Activated CD8-positive, alpha-beta memory T cell treated with anti-CD3 and anti-CD28 coated beads, Interleukin-2, amount 10 ng/mL, durations not matched to agents 7 days and 5 days (primary cell): ENCODE measurements around the gene TP53BP2. TPM values are rescaled to one million over a fixed set of nuclear protein-coding genes. Genes with fewer than 3 reads are reported as not detected.

Source experiments
- ATAC-seq: fragments of 150-1000 bp; cut with Tn5 transposase; one replicate; pipeline ENCODE4 v1.10.0; 2021; ENCODE audit warnings: moderate library complexity
- CTCF ChIA-PET: fragments of 350-600 bp; sonication (Branson Sonifier 250); formaldehyde crosslinking; loops from one replicate; lab custom pipeline; 2021; ENCODE audit warnings: antibody characterized with exemption; lab: Charles Lee
- DNase-seq: peaks from one replicate; pipeline ENCODE4 v3.0.0-alpha.2; 2020
- H3K27ac Mint-ChIP-seq: one replicate; pipeline ENCODE4 v1.8.0; 2021; ENCODE audit warnings: mild to moderate bottlenecking, mixed read lengths
- H3K27me3 Mint-ChIP-seq: one replicate; pipeline ENCODE4 v1.8.0; 2021; ENCODE audit warnings: mixed read lengths
- H3K36me3 Mint-ChIP-seq: one replicate; pipeline ENCODE4 v1.8.0; 2021; ENCODE audit warnings: mild to moderate bottlenecking, mixed read lengths
- H3K4me1 Mint-ChIP-seq: one replicate; pipeline ENCODE4 v1.8.0; 2021; ENCODE audit warnings: mixed read lengths
- H3K4me3 Mint-ChIP-seq: one replicate; pipeline ENCODE4 v1.8.0; 2021; ENCODE audit warnings: mild to moderate bottlenecking, moderate library complexity, mixed read lengths
- H3K9me3 Mint-ChIP-seq: one replicate; pipeline ENCODE4 v1.8.0; 2022; ENCODE audit warnings: low read depth, mixed read lengths
- total RNA-seq, 2 experiments: library from RNA; stranded (reverse); gene quantifications; one replicate each; pipeline ENCODE4 v1.2.3, GENCODE V29; 2021

Gene TP53BP2
- total RNA-seq, 2 experiments from 2014 or later, result 35.8 to 39.6 TPM

DNA sequence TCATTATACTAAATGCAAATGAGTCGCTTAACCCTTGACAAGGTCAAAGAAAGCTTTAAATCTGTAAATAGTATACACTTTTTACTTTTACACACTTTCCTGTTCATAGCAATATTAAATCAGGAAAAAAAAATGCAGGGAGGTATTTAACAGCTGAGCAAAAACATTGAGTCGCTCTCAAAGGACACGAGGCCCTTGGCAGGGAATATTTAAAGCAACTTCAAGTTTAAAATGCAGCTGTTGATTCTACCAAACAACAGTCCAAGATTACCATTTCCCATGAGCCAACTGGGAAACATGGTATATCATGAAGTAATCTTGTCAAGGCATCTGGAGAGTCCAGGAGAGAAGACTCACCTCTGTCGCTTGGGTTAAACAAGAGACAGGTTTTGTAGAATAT, 70.7 kb downstream of the TP53BP2 start:
- CTCF ChIA-PET, result interaction anchor here (1.1 to 2.7 kb wide), 5 partner anchors 26 to 146 kb away, joined by 3 to 11 read pairs (median 4); partner anchors contain the start of gene CAPN2
- peaks cover 48% of the 10 kb centered on the region for H3K4me1 Mint-ChIP-seq
- no peak overlapping the region for H3K4me3 Mint-ChIP-seq
- no peak for ATAC-seq
- DNase-seq, result no peak
- H3K36me3 Mint-ChIP-seq, result peaks cover 59% of the 10 kb centered on the region
- H3K27me3 Mint-ChIP-seq, result no peaks in the 10 kb centered on the region
- H3K27ac Mint-ChIP-seq, result no peak overlapping the region
- H3K9me3 Mint-ChIP-seq, result no peaks in the 10 kb centered on the region

DNA sequence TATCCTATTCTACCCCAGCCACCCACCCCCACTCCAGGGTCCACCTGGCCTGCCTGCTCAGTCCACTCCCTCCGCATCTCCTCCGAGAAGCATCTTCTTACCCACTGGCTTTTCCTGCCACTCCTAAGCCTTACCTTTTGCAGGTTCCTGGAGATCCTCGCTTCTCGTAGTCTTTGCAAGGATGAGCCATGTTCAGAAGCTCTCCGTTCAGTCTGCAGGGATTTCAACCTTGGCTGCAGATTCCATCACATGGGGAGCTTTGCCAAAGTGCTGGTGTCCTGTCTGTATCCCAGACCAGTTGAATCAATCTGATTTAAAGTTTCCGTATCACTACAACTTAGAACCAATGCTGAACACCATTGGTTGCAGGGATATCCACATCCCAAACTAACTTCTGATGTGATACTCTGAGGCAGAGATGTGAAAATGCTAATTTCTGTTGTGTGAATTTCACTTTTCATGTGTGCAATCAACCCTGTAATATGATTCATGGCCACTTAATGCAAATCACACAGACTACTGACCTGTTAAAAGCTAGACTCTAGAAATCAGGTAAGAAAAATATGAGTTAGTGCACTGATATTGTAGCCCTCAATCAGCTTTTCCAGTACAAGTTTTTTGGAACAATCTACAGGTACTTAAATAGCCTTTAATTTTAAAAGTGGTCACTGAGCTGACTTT, 71.5 kb downstream of the TP53BP2 start:
- H3K36me3 Mint-ChIP-seq, result peaks cover 65% of the 10 kb centered on the region
- H3K4me3 Mint-ChIP-seq, result no peak overlapping the region
- peak; percentile 23 for DNase-seq
- no peak overlapping the region for H3K27ac Mint-ChIP-seq
- H3K27me3 Mint-ChIP-seq, result no peaks in the 10 kb centered on the region
- peaks cover 55% of the 10 kb centered on the region for H3K4me1 Mint-ChIP-seq
- H3K9me3 Mint-ChIP-seq, result no peaks in the 10 kb centered on the region
- no peak for ATAC-seq
- CTCF ChIA-PET, result interaction anchor here (1.1 to 2.7 kb wide), 5 partner anchors 28 to 77 kb away, joined by 3 to 10 read pairs (median 4); partner anchors contain the start of gene CAPN2

DNA sequence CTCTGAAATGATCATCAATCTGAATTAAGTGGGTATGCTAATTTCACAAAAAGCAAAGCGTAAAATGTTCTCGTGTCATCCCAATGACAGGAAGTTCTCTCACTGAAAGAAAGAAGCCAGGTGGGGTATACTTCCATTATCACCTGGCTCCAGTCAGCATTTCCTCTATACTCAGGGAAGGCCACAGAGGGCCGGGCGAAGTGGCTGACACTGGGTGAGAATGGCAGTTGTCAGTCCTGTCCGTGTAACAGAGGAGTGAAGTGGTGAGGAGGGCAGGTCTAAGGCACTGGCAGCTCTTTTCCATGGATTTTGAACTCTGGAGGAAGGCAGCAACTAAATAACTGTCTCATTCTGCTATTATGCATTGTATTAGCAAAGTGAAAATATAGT, 73.0 kb downstream of the TP53BP2 start:
- CTCF ChIA-PET, result interaction anchor here (0.7 to 3.0 kb wide), 3 partner anchors 20 to 76 kb away, joined by 3 to 15 read pairs (median 4); no protein-coding TSS in a partner anchor
- Mint-ChIP-seq H3K9me3 (no peaks in the 10 kb centered on the region), H3K27me3 (no peaks in the 10 kb centered on the region), H3K4me3 (no peak overlapping the region), H3K36me3 (peaks cover 69% of the 10 kb centered on the region), H3K4me1 (peaks cover 55% of the 10 kb centered on the region), H3K27ac (no peak overlapping the region)
- no peak for ATAC-seq
- peak; percentile 29 for DNase-seq

DNA sequence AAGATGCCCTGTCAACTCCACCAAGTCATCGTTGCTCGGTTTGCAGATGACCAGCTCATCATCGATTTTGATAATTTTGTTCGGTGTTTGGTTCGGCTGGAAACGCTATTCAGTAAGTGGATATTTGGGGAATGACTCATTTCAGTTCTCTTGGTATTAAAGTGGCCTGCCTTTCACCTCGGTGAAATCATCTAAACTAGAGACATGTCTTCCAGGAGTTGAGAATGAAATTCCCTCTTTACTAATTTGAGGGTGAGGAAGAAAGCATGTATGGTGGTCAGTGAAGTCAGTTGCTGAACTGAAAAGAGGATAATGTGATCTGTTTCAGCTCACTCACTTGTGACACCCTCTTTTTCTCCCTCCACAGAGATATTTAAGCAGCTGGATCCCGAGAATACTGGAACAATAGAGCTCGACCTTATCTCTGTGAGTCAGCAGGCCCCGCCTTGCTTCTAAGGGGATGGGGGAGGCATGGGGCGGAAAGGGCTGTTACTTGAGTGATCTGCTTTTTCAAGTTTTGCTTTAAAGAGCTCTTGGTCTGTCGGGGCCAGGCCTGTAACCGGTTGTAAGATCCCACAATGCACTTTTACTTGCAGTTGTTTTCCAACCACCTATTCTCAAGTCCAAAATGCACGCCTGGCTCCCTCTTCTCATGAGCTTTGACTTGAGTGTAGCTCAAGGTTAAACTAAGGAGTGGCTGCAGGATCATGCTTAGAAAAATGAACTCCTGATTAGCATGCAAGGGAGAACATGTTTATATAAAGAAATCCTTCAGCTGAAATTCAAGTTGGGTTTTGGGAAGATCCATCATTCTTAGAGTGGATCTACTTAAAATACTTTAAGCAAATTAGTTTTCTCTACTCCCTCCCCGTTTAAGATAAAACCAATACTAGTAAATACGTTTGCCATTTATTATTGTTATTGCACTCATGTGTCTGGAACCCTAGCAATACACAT, 73.7 kb downstream of the TP53BP2 start:
- Mint-ChIP-seq H3K4me3 (no peak overlapping the region), H3K27me3 (no peaks in the 10 kb centered on the region), H3K9me3 (no peaks in the 10 kb centered on the region), H3K27ac (peak overlapping the region; percentile 61), H3K36me3 (peaks cover 65% of the 10 kb centered on the region), H3K4me1 (peaks cover 54% of the 10 kb centered on the region)
- DNase-seq (peak; percentile 39), ATAC-seq (peak; percentile 26)
- CTCF ChIA-PET, result interaction anchor here (0.7 to 3.0 kb wide), 3 partner anchors 21 to 74 kb away, joined by 3 to 15 read pairs (median 4); no protein-coding TSS in a partner anchor

DNA sequence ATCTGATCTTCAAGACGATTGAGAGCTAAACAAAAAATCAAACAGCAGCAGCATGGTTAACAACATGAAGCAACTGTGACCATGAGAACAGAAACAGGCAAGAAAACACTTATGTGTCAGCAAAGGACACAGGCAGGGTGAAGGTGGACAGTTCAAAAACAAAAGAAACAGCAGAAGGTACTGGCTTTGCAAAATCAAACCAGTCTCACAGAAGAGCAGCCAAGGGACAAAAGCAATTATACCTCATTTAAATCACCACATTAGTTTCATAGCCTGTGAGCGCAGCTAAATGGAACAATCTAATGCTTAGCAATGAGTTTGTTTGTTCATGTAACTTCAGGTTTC, 74.3 kb downstream of the TP53BP2 start:
- Mint-ChIP-seq H3K36me3 (peaks cover 66% of the 10 kb centered on the region), H3K4me1 (peaks cover 51% of the 10 kb centered on the region), H3K27ac (peak overlapping the region; percentile 61), H3K9me3 (peaks cover 2% of the 10 kb centered on the region), H3K4me3 (no peak overlapping the region), H3K27me3 (no peaks in the 10 kb centered on the region)
- ATAC-seq (peak; percentile 9), DNase-seq (no peak)
- CTCF ChIA-PET, result interaction anchor here (1.0 to 3.0 kb wide), 2 partner anchors 22 to 73 kb away, joined by 3 to 15 read pairs; no protein-coding TSS in a partner anchor

DNA sequence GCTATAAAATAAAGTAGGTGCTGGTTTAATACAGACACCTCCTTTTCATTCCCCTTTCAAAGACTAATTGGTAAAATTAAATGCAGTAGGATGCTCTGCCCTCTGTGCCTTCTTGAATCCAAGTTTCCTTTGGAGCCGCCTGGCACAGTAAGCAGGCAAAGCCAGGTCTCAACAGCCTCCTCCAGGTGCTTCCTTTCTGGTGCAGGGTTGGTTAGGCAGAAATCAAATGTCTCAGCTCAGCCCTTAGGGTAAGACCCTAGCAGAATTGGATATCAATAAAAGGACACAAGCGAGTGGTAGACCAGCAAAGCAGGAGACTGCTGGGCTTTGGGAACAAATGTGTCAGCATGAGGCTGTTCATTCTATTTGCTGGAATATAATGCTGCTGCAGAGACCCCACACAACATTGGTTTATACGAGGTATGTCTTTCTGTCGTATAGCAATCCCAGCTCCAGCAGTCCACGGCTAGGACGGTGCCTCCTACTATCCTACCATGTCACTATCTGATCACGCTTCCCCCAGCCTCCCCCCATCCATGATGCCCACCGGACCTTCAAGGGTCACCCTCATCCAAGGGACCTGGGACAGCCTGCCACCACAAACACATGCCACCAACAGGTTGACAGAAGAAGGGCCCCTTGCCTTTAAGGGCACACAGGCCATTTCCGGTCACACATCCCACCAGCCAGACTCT, 75.0 kb downstream of the TP53BP2 start:
- Mint-ChIP-seq H3K9me3 (peaks cover 2% of the 10 kb centered on the region), H3K4me3 (no peak overlapping the region), H3K27ac (no peak overlapping the region), H3K36me3 (peaks cover 66% of the 10 kb centered on the region), H3K4me1 (peaks cover 44% of the 10 kb centered on the region), H3K27me3 (no peaks in the 10 kb centered on the region)
- CTCF ChIA-PET, result interaction anchor here (1.0 to 3.0 kb wide), 2 partner anchors 22 to 72 kb away, joined by 3 to 15 read pairs; no protein-coding TSS in a partner anchor
- DNase-seq, result peak; percentile 36
- ATAC-seq, result no peak

DNA sequence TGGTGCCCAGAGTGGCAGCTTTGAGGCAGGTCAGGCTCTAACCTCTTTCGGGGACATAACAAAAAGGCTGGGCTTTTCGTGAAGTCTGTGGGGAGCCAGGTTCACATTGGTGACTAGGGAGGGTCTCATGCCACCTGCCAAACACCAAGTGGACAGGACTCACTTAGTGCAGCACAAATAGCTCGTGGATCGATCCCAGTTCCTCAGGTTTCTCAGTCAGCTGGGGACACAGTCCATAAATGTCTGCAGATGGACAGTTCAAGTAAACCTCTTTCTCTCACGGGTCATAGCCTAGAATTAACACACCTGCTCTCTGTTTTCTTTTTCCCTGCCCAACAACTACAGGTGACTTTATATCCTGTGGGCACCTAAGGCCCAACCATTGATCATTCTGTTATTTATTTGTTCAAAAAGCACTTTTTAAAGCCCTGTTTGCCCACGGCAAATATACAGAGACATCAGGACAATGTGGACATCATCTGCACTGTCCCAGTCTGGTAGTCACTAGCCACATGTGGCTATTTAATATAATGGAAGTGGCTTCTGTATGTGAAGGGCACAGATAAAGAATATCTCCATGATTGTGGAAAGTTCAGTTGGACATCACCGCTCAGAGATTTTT, 79.9 kb downstream of the TP53BP2 start:
- peaks cover 13% of the 10 kb centered on the region for H3K4me1 Mint-ChIP-seq
- H3K4me3 Mint-ChIP-seq, result no peak overlapping the region
- peaks cover 63% of the 10 kb centered on the region for H3K36me3 Mint-ChIP-seq
- no peak overlapping the region for H3K27ac Mint-ChIP-seq
- no peak for ATAC-seq
- no peaks in the 10 kb centered on the region for H3K27me3 Mint-ChIP-seq
- peaks cover 2% of the 10 kb centered on the region for H3K9me3 Mint-ChIP-seq
- no peak for DNase-seq
- CTCF ChIA-PET, result interaction anchor here (1.3 kb wide), 2 partner anchors 17 to 70 kb away, joined by 4 to 8 read pairs; no protein-coding TSS in a partner anchor

DNA sequence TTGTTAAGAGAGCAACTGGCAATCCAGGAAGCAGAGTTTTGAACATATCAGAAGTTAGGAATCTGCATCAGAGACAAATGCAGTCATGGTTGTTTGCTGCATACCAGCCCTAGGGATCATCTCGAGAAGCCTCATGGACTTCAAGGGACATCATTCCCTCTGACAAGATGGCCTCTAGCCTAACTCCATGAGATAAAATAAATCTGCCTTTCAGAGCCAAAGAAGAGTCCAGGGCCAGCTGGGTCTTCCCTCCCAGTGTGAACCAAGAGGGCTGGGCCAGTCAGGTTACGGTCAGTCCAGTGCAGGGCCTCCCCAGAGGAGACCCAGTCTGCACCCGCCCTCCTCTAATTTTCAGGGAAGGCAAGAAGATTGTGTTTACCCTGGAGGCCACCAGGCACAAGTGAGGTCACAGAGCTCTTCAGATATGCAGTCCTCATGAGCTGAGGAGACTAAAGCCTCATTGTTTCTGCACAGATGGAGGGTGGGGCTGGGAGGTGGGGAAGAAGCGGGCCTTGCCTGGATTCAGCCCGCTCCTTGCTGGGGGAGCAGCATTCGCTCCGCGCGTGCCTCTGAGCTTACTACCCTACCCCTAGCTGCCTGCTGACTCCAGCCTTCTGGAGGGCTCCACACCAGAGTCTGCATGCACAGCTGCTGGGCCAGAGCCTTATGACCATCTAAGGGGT, 80.6 kb downstream of the TP53BP2 start:
- Mint-ChIP-seq H3K4me1 (peaks cover 8% of the 10 kb centered on the region), H3K27me3 (no peaks in the 10 kb centered on the region), H3K9me3 (peaks cover 2% of the 10 kb centered on the region), H3K4me3 (no peak overlapping the region), H3K36me3 (peaks cover 65% of the 10 kb centered on the region), H3K27ac (no peak overlapping the region)
- no peak for DNase-seq
- no peak for ATAC-seq
- CTCF ChIA-PET, result interaction anchor here (1.3 kb wide), 2 partner anchors 16 to 69 kb away, joined by 4 to 8 read pairs; no protein-coding TSS in a partner anchor

DNA sequence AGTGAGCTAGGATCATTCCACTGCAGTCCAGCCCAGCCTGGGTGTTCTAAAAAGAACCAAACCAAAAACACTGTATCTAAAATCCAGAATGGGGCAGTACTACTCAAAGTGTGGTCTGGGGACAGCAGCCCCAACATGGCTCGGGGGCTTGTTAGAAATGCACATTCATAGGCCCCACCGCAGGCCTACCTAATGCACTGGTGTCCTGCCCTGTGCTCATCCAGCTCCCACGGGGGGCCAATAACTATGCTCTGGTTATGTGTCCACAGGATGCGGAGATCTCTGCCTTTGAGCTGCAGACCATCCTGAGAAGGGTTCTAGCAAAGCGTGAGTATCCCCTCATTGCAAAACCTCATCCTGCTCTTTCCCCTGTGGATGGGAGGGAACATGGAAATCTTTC, 81.9 kb downstream of the TP53BP2 start:
- Mint-ChIP-seq H3K4me3 (no peak overlapping the region), H3K27ac (no peak overlapping the region), H3K9me3 (peaks cover 2% of the 10 kb centered on the region), H3K27me3 (no peaks in the 10 kb centered on the region), H3K36me3 (peaks cover 64% of the 10 kb centered on the region), H3K4me1 (no peaks in the 10 kb centered on the region)
- ATAC-seq, result no peak
- CTCF ChIA-PET, result no interaction called here
- no peak for DNase-seq

DNA sequence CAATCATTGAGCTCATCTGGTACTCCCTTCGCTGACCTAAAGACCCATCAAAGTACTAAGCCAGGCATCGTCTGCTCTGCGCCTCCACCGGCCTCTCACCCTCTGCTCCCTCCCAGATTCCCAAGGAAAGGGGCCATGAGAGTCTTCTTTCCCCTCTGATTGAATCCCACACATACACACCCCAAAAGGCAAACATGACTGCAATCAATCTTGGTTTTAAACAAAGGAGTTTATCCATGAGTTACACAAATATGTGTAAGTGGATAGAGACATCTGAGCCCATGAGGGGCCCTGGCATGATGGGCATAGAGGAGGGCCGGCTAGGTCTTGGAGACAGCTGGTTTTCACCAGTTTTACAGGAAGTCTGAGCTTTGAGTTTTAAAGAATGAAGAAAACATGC, 82.5 kb downstream of the TP53BP2 start:
- Mint-ChIP-seq H3K4me3 (no peak overlapping the region), H3K36me3 (peaks cover 63% of the 10 kb centered on the region), H3K9me3 (peaks cover 2% of the 10 kb centered on the region), H3K27ac (no peak overlapping the region), H3K27me3 (no peaks in the 10 kb centered on the region), H3K4me1 (no peaks in the 10 kb centered on the region)
- CTCF ChIA-PET, result interaction anchor here (1.1 to 4.2 kb wide), 2 partner anchors 14 to 64 kb away, joined by 3 to 23 read pairs; no protein-coding TSS in a partner anchor
- DNase-seq (no peak), ATAC-seq (no peak)

DNA sequence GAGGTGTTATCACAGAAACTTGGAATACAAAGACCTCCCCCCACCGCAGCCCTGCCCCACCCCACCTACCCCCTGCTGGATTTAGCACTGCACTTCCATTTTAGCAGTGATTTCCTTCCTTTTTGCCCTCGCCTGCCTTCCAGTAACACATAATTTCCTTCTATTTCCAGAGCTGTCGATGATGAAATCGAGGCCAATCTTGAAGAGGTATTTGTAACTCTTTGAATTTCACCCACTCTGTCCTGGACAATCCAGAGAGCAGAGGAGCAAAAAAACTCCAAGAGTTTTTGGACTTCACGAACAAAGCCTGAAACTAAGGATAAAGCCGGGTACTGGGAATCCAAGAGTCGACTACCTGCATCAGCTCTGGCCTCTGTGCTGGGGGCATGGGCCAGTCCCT, 84.3 kb downstream of the TP53BP2 start:
- H3K4me1 Mint-ChIP-seq, result no peaks in the 10 kb centered on the region
- no peak overlapping the region for H3K27ac Mint-ChIP-seq
- peaks cover 67% of the 10 kb centered on the region for H3K36me3 Mint-ChIP-seq
- CTCF ChIA-PET, result interaction anchor here (4.2 kb wide), 1 partner anchor 12 kb away, joined by 23 read pairs; no protein-coding TSS in a partner anchor
- DNase-seq (no peak), ATAC-seq (no peak)
- H3K9me3 Mint-ChIP-seq, result no peaks in the 10 kb centered on the region
- H3K27me3 Mint-ChIP-seq, result no peaks in the 10 kb centered on the region
- no peak overlapping the region for H3K4me3 Mint-ChIP-seq

DNA sequence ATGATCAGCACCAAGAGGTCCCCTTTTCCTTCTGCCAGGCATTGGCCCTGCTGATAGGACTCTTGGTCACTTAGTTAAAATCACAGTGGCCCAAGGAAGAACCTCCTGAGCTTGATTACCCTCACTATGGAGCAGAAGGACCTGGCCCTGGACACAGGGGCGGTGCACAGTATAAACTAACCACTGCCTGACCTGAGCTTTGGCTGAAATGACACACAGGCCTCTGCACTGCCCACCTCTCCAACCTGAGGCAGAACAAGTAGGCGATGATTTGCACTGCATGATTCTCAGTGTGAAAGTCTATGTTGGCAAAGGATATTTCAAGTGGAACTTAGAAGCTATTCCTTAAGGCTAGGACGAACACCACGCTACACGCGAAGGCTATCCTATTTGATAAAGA, 84.9 kb downstream of the TP53BP2 start:
- Mint-ChIP-seq H3K36me3 (peaks cover 61% of the 10 kb centered on the region), H3K4me1 (no peaks in the 10 kb centered on the region)

More for the DNA sequence above, 84.9 kb downstream of the TP53BP2 start:
- Mint-ChIP-seq H3K4me3 (no peak overlapping the region), H3K9me3 (no peaks in the 10 kb centered on the region), H3K27me3 (no peaks in the 10 kb centered on the region), H3K27ac (no peak overlapping the region)
- no peak for DNase-seq
- no peak for ATAC-seq
- CTCF ChIA-PET, result interaction anchor here (1.2 to 4.2 kb wide), 2 partner anchors 12 to 62 kb away, joined by 4 to 23 read pairs; no protein-coding TSS in a partner anchor
